Liver (tissue), 9 donors: ENCODE measurements around the gene FSIP2. TPM values are rescaled to one million over a fixed set of nuclear protein-coding genes. Genes with fewer than 3 reads are reported as not detected.

Source experiments
- DNase-seq: peaks from one replicate; pipeline ENCODE4 v3.0.0-alpha.2; 2017; ENCODE audit warnings: low spot score
- H3K27ac ChIP-seq, 2 donors: one replicate each; pipeline ENCODE4 v1.7.0; 2013; ENCODE audit warnings: inconsistent platforms in 2 of 2, low read length in 2 of 2, control low read depth in 1 of 2, low read depth in 1 of 2, mild to moderate bottlenecking in 1 of 2
- H3K27me3 ChIP-seq, 4 donors: one replicate each; pipeline versions ENCODE4 v1.6.1 to v1.7.0; 2013; ENCODE audit warnings: low read length in 3 of 4, inconsistent platforms in 1 of 4, mild to moderate bottlenecking in 1 of 4, moderate library complexity in 1 of 4; ENCODE audit not compliant: control insufficient read depth in 4 of 4, insufficient read depth in 4 of 4
- H3K36me3 ChIP-seq, 4 donors: one replicate each; pipeline versions ENCODE4 v1.6.1 to v1.7.0; 2013; ENCODE audit warnings: low read length in 3 of 4, mild to moderate bottlenecking in 3 of 4, low read depth in 1 of 4, moderate library complexity in 1 of 4; ENCODE audit not compliant: control insufficient read depth in 4 of 4, insufficient read depth in 3 of 4
- H3K4me1 ChIP-seq, 4 donors: one replicate each; pipeline versions ENCODE4 v1.6.1 to v1.7.0; 2013; ENCODE audit warnings: low read length in 3 of 4, mild to moderate bottlenecking in 3 of 4, moderate library complexity in 1 of 4; ENCODE audit not compliant: control insufficient read depth in 4 of 4, insufficient read depth in 4 of 4
- H3K4me3 ChIP-seq, 3 donors: one replicate each; pipeline versions ENCODE4 v1.6.1 to v1.7.0; 2013; ENCODE audit warnings: low read length in 3 of 3, control low read depth in 1 of 3, low read depth in 1 of 3, mild to moderate bottlenecking in 1 of 3
- H3K9ac ChIP-seq, 2 donors: one replicate each; pipeline ENCODE4 v1.7.0; 2013; ENCODE audit warnings: low read length in 2 of 2, mild to moderate bottlenecking in 2 of 2, moderate library complexity in 2 of 2, control low read depth in 1 of 2, low read depth in 1 of 2
- H3K9me3 ChIP-seq, 4 donors: one replicate each; pipeline versions ENCODE4 v1.6.1 to v1.7.0; 2013; ENCODE audit warnings: low read length in 3 of 4; ENCODE audit not compliant: control insufficient read depth in 4 of 4
- ATF3 ChIP-seq: IDR thresholded peaks from 2 replicates; pipeline ENCODE4 v1.6.1; 2016; ENCODE audit warnings: antibody characterized with exemption
- CTCF ChIP-seq: fragments of 150-350 bp; IDR thresholded peaks from 2 replicates; pipeline ENCODE4 v1.5.1; 2017; ENCODE audit warnings: improper control_type of control experiment, low read depth, low read length; ENCODE audit not compliant: missing input control
- EGR1 ChIP-seq, 2 donors: IDR thresholded peaks; 2 replicates each; pipeline ENCODE4 v1.6.1; 2016 to 2018; ENCODE audit warnings: antibody characterized with exemption in 2 of 2, low read depth in 2 of 2
- FOXA1 ChIP-seq: IDR thresholded peaks from 2 replicates; pipeline ENCODE4 v1.6.1; 2016; ENCODE audit warnings: antibody characterized with exemption
- FOXA2 ChIP-seq: IDR thresholded peaks from 2 replicates; pipeline ENCODE4 v1.6.1; 2016; ENCODE audit warnings: antibody characterized with exemption
- GABPA ChIP-seq, 2 donors: IDR thresholded peaks in 1 of 2; conservative IDR thresholded peaks in 1 of 2; 2 replicates each; pipeline ENCODE4 v1.6.1; 2016; ENCODE audit warnings: antibody characterized with exemption in 2 of 2, mild to moderate bottlenecking in 1 of 2, moderate library complexity in 1 of 2
- HNF4A ChIP-seq, 2 donors: conservative IDR thresholded peaks; 2 replicates each; pipeline ENCODE4 v1.6.1; 2016; ENCODE audit warnings: antibody characterized with exemption in 2 of 2, mild to moderate bottlenecking in 2 of 2
- HNF4G ChIP-seq: IDR thresholded peaks from 2 replicates; pipeline ENCODE4 v1.6.1; 2016; ENCODE audit warnings: antibody characterized with exemption
- JUND ChIP-seq, 2 donors: IDR thresholded peaks; 2 replicates each; pipeline ENCODE4 v1.6.1; 2016; ENCODE audit warnings: antibody characterized with exemption in 2 of 2
- MAX ChIP-seq: IDR thresholded peaks from 2 replicates; pipeline ENCODE4 v1.6.1; 2016; ENCODE audit warnings: antibody characterized with exemption
- NR2F2 ChIP-seq: IDR thresholded peaks from 2 replicates; pipeline ENCODE4 v1.6.1; 2016; ENCODE audit warnings: antibody characterized with exemption
- RAD21 ChIP-seq, 2 donors: IDR thresholded peaks; 2 replicates each; pipeline ENCODE4 v1.6.1; 2016; ENCODE audit warnings: antibody characterized with exemption in 2 of 2, mild to moderate bottlenecking in 2 of 2
- REST ChIP-seq: IDR thresholded peaks from 2 replicates; pipeline ENCODE4 v1.6.1; 2016; ENCODE audit warnings: antibody characterized with exemption, mild to moderate bottlenecking
- RXRA ChIP-seq, 2 donors: IDR thresholded peaks; 2 replicates each; pipeline ENCODE4 v1.6.1; 2017 to 2018; ENCODE audit warnings: antibody characterized with exemption in 2 of 2, mild to moderate bottlenecking in 1 of 2
- SP1 ChIP-seq: IDR thresholded peaks from 2 replicates; pipeline ENCODE4 v1.6.1; 2018; ENCODE audit warnings: antibody characterized with exemption, mild to moderate bottlenecking
- TAF1 ChIP-seq: conservative IDR thresholded peaks from 2 replicates; pipeline ENCODE4 v1.6.1; 2016; ENCODE audit warnings: antibody characterized with exemption, mild to moderate bottlenecking
- YY1 ChIP-seq: IDR thresholded peaks from 2 replicates; pipeline ENCODE4 v1.6.1; 2016; ENCODE audit warnings: antibody characterized with exemption, mild to moderate bottlenecking
- ZBTB33 ChIP-seq: IDR thresholded peaks from 2 replicates; pipeline ENCODE4 v1.6.1; 2016; ENCODE audit warnings: antibody characterized with exemption
- WGBS: extraction: QIAGEN DNeasy Blood & Tissue Kit; methylation state at CpG from one replicate; pipeline ENCODE4 v1.1.7; 2013; 5-methylcytosine and 5-hydroxymethylcytosine counted together
- polyA plus RNA-seq, 2 donors: library from polyadenylated mRNA; stranded (reverse) in 1 of 2; unstranded in 1 of 2; fragments of 200-250 nt in 1 of 2; fragments of >200 nt in 1 of 2; fragmentation: Nextera tagmentation in 1 of 2; extraction: Ambion mirVana in 1 of 2; gene quantifications; one replicate each; pipeline versions ENCODE4 v1.2.1 to v1.2.3, GENCODE V29; 2013 to 2015
- total RNA-seq, 2 donors: library from RNA; depleted of rRNA; stranded (reverse); fragments of >200 nt; gene quantifications; one replicate each; pipeline ENCODE4 v1.2.3, GENCODE V29; 2014
- donor health status: healthy.
- donor health status: healthy.
- donor health status: healthy.
- donor health status: healthy.
- donor health status: healthy.

FSIP2 gene
- total and polyA plus RNA-seq, 4 donors, result 0.01 to 0.75 (median 0.19) TPM

GRCh38 chr2:185875136-185875931 is 136.7 kb downstream of the FSIP2 start:
- Histone ChIP-seq H3K27ac (no peak overlapping the region), H3K4me3 (no peak overlapping the region), H3K4me1 (no peaks in the 10 kb centered on the region), H3K9ac (no peak overlapping the region), H3K27me3 (no peaks in the 10 kb centered on the region), H3K9me3 (no peaks in the 10 kb centered on the region), H3K36me3 (no peaks in the 10 kb centered on the region)
- TF ChIP-seq ZBTB33, result no peak
- no peak for TF ChIP-seq RAD21 (IDR thresholded peaks at IDR 0.05)
- no peak for TF ChIP-seq GABPA (IDR thresholded peaks at IDR 0.05 in 1 of 2, conservative IDR thresholded peaks at IDR 0.05 in 1 of 2)
- TF ChIP-seq HNF4G, result no peak
- TF ChIP-seq EGR1 (IDR thresholded peaks at IDR 0.05; ENCODE audit: low read depth in 2 of 2), result no peak
- no peak for TF ChIP-seq REST
- no peak for TF ChIP-seq MAX
- no peak for TF ChIP-seq TAF1
- TF ChIP-seq FOXA2, result no peak
- no peak for TF ChIP-seq JUND (IDR thresholded peaks at IDR 0.05)
- TF ChIP-seq HNF4A (conservative IDR thresholded peaks at IDR 0.05), result no peak
- TF ChIP-seq FOXA1, result no peak
- no peak for TF ChIP-seq YY1
- TF ChIP-seq NR2F2, result no peak
- TF ChIP-seq CTCF, result no peak
- no peak for TF ChIP-seq RXRA (IDR thresholded peaks at IDR 0.05)
- no peak for TF ChIP-seq SP1
- no peak for TF ChIP-seq ATF3
- 84% methylated on average over 7 of the region's 7 CpGs for WGBS
- DNase-seq, result no peak
